Neural cell (in vitro differentiated cells): Measurements from ENCODE around the gene TMEM184C. TPM values are rescaled to one million over a fixed set of nuclear protein-coding genes. Genes with fewer than 3 reads are reported as not detected.

Experiments used
- H2AFZ ChIP-seq: fragments of 200-600, 300-800 bp; sonication (generic), shearing (Covaris generic); 2 replicates; pipeline ENCODE4 v1.6.0; 2014; ENCODE audit warnings: low read depth, mild to moderate bottlenecking, antibody characterized with exemption, low read length, moderate library complexity
- H3F3A ChIP-seq: fragments of 200-600 bp; shearing (Covaris generic); 2 replicates; pipeline ENCODE4 v1.6.1; 2016; ENCODE audit warnings: mild to moderate bottlenecking, moderate library complexity, mixed read lengths, antibody characterized with exemption, low read length; ENCODE audit not compliant: insufficient read depth, poor library complexity, severe bottlenecking
- H3K27ac ChIP-seq: fragments of 200-600, 300-800 bp; sonication (generic), shearing (Covaris generic); 2 replicates; pipeline ENCODE4 v1.5.1; 2014; ENCODE audit warnings: mild to moderate bottlenecking, low read length, moderate library complexity
- H3K27me3 ChIP-seq: fragments of 300-800, 200-600 bp; sonication (generic), shearing (Covaris generic); 2 replicates; pipeline ENCODE4 v1.6.0; 2014; ENCODE audit warnings: mild to moderate bottlenecking, low read depth, low read length, moderate library complexity; ENCODE audit not compliant: insufficient read depth
- H3K36me3 ChIP-seq: fragments of 300-800, 200-600 bp; sonication (generic), shearing (Covaris generic); 2 replicates; pipeline ENCODE4 v1.5.1; 2014; ENCODE audit warnings: mild to moderate bottlenecking, antibody characterized with exemption, low read length, moderate library complexity; ENCODE audit not compliant: insufficient read depth
- H3K4me2 ChIP-seq: fragments of 300-800, 200-600 bp; sonication (generic), shearing (Covaris generic); 2 replicates; pipeline ENCODE4 v1.6.0; 2014; ENCODE audit warnings: mild to moderate bottlenecking, low read length
- H3K4me3 ChIP-seq: fragments of 300-800, 200-600 bp; sonication (generic), shearing (Covaris generic); 2 replicates; pipeline ENCODE4 v1.5.1; 2014; ENCODE audit warnings: mild to moderate bottlenecking, low read length, moderate library complexity
- H3K79me2 ChIP-seq: fragments of 200-600 bp; shearing (Covaris generic); replicated peaks from 2 replicates; pipeline ENCODE4 v1.6.0; 2014; ENCODE audit warnings: mild to moderate bottlenecking, low read length, moderate library complexity; ENCODE audit not compliant: insufficient read depth
- H3K9ac ChIP-seq: fragments of 300-800, 200-600 bp; sonication (generic), shearing (Covaris generic); 2 replicates; pipeline ENCODE4 v1.6.1; 2016; ENCODE audit warnings: mild to moderate bottlenecking, low read length, mixed read lengths
- H3K9me2 ChIP-seq: fragments of 200-600 bp; shearing (Covaris generic); 2 replicates; pipeline ENCODE4 v1.6.1; 2016; ENCODE audit warnings: mild to moderate bottlenecking, low read length, mixed read lengths; ENCODE audit not compliant: insufficient read depth
- H3K9me3 ChIP-seq: fragments of 200-600, 300-800 bp; sonication (generic), shearing (Covaris generic); 2 replicates; pipeline ENCODE4 v1.6.1; 2016; ENCODE audit warnings: mild to moderate bottlenecking, mixed run types, low read length, moderate library complexity, mixed read lengths
- H4K20me1 ChIP-seq: fragments of 200-600 bp; shearing (Covaris generic); 2 replicates; pipeline ENCODE4 v1.6.1; 2016; ENCODE audit warnings: mild to moderate bottlenecking, mixed run types; ENCODE audit not compliant: insufficient read depth
- CTCF ChIP-seq: fragments of 450-650 bp; IDR thresholded peaks from 2 replicates; pipeline ENCODE4 v1.5.1; 2014; ENCODE audit warnings: antibody characterized with exemption, mild to moderate bottlenecking, moderate library complexity; ENCODE audit not compliant: poor library complexity, severe bottlenecking
- EP300 ChIP-seq: fragments of 450-650 bp; conservative IDR thresholded peaks from 2 replicates; pipeline ENCODE4 v1.6.1; 2014; ENCODE audit warnings: antibody characterized with exemption, mild to moderate bottlenecking, moderate library complexity; ENCODE audit not compliant: poor library complexity, severe bottlenecking
- EZH2 ChIP-seq: fragments of 200-600, 300-800 bp; shearing (Covaris generic), sonication (generic); IDR thresholded peaks from 2 replicates; pipeline ENCODE4 v1.6.1; 2014; ENCODE audit warnings: antibody characterized with exemption, low read length, borderline replicate concordance, mild to moderate bottlenecking; ENCODE audit not compliant: insufficient read depth, poor library complexity, severe bottlenecking
- MXI1 ChIP-seq: fragments of 450-650 bp; conservative IDR thresholded peaks from 2 replicates; pipeline ENCODE4 v1.6.1; 2014; ENCODE audit warnings: antibody characterized with exemption, mild to moderate bottlenecking; ENCODE audit not compliant: poor library complexity, severe bottlenecking
- POLR2AphosphoS5 ChIP-seq: IDR thresholded peaks from 2 replicates; pipeline ENCODE4 v1.6.1; 2012
- RAD21 ChIP-seq: fragments of 450-650 bp; conservative IDR thresholded peaks from 2 replicates; pipeline ENCODE4 v1.6.1; 2014; ENCODE audit warnings: antibody characterized with exemption, mild to moderate bottlenecking, moderate library complexity
- REST ChIP-seq: IDR thresholded peaks from 2 replicates; pipeline ENCODE4 v1.6.1; 2012; ENCODE audit warnings: borderline replicate concordance
- SMC3 ChIP-seq: fragments of 450-650 bp; conservative IDR thresholded peaks from 2 replicates; pipeline ENCODE4 v1.6.1; 2014; ENCODE audit warnings: antibody characterized with exemption, mild to moderate bottlenecking, moderate library complexity; ENCODE audit not compliant: poor library complexity
- TAF1 ChIP-seq: IDR thresholded peaks from 2 replicates; pipeline ENCODE4 v1.6.1; 2012; ENCODE audit warnings: low read depth
- polyA plus RNA-seq: library from polyadenylated mRNA; depleted of rRNA; stranded (reverse); fragments of >200 nt; gene quantifications from 2 replicates; pipeline ENCODE4 v1.2.3, GENCODE V29; 2014

The TMEM184C gene
- polyA plus RNA-seq, 1 donor from 2014 or later, result 48.8 TPM

- no peaks in the 10 kb centered on the region for H3K27me3 ChIP-seq
- no peak overlapping the region for H2AFZ ChIP-seq
- H4K20me1 ChIP-seq, result no peaks in the 10 kb centered on the region
- H3K9me2 ChIP-seq, result no peaks in the 10 kb centered on the region
- no peaks in the 10 kb centered on the region for H3K79me2 ChIP-seq
- no peaks in the 10 kb centered on the region for H3F3A ChIP-seq
- no peak overlapping the region for H3K4me3 ChIP-seq
- H3K27ac ChIP-seq, result no peak overlapping the region
- no peaks in the 10 kb centered on the region for H3K9me3 ChIP-seq
- TF ChIP-seq SMC3, result no peak
- no peak for TF ChIP-seq TAF1
- no peak for TF ChIP-seq REST
- TF ChIP-seq CTCF, result no peak
- TF ChIP-seq MXI1, result no peak
- TF ChIP-seq RAD21, result no peak
- TF ChIP-seq EZH2, result no peak
- TF ChIP-seq POLR2AphosphoS5, result no peak
- TF ChIP-seq EP300, result no peak
- no peak overlapping the region for H3K4me2 ChIP-seq
- no peaks in the 10 kb centered on the region for H3K36me3 ChIP-seq
- H3K9ac ChIP-seq, result no peak overlapping the region
Observed at GRCh38 chr4:147591106-147591505, 26.1 kb upstream of the TMEM184C start.

GRCh38 chr4:147594107-147594506 lies 23.1 kb upstream of the TMEM184C start:
- Histone ChIP-seq H3K27me3 (no peaks in the 10 kb centered on the region), H4K20me1 (no peaks in the 10 kb centered on the region), H3K79me2 (no peaks in the 10 kb centered on the region), H3K9me2 (no peaks in the 10 kb centered on the region), H3K9ac (no peak overlapping the region), H3K27ac (no peak overlapping the region), H3K4me3 (no peak overlapping the region), H2AFZ (no peak overlapping the region), H3K4me2 (no peak overlapping the region), H3K36me3 (no peaks in the 10 kb centered on the region), H3F3A (no peaks in the 10 kb centered on the region), H3K9me3 (no peaks in the 10 kb centered on the region)
- TF ChIP-seq SMC3 (no peak), EZH2 (no peak), POLR2AphosphoS5 (no peak), TAF1 (no peak), MXI1 (no peak)
